Subcutaneous abdominal adipose tissue (tissue), 5 donors: ENCODE results near the gene TAAR9.

Source experiments
- H3K27ac ChIP-seq: one replicate; pipeline ENCODE4 v1.7.0; 2013; ENCODE audit warnings: low read depth, mild to moderate bottlenecking, inconsistent platforms, low read length, moderate library complexity
- H3K27me3 ChIP-seq, 5 donors: one replicate each; pipeline ENCODE4 v1.7.0; 2013; ENCODE audit warnings: low read length in 5 of 5, inconsistent platforms in 1 of 5; ENCODE audit not compliant: control insufficient read depth in 5 of 5, insufficient read depth in 4 of 5
- H3K36me3 ChIP-seq, 5 donors: one replicate each; pipeline ENCODE4 v1.7.0; 2013; ENCODE audit warnings: low read length in 5 of 5; ENCODE audit not compliant: control insufficient read depth in 5 of 5, insufficient read depth in 5 of 5
- H3K4me1 ChIP-seq, 5 donors: one replicate each; pipeline ENCODE4 v1.7.0; 2013; ENCODE audit warnings: low read length in 5 of 5, mild to moderate bottlenecking in 3 of 5, moderate library complexity in 1 of 5; ENCODE audit not compliant: control insufficient read depth in 5 of 5, insufficient read depth in 5 of 5
- H3K4me3 ChIP-seq, 5 donors: one replicate each; pipeline ENCODE4 v1.7.0; 2013; ENCODE audit warnings: low read length in 5 of 5, low read depth in 1 of 5
- H3K9ac ChIP-seq, 5 donors: one replicate each; pipeline ENCODE4 v1.7.0; 2013; ENCODE audit warnings: low read length in 5 of 5, mild to moderate bottlenecking in 4 of 5, moderate library complexity in 3 of 5
- H3K9me3 ChIP-seq, 5 donors: one replicate each; pipeline ENCODE4 v1.7.0; 2013; ENCODE audit warnings: low read length in 5 of 5; ENCODE audit not compliant: control insufficient read depth in 5 of 5
- donor health status: healthy.
- donor health status: healthy.
- donor health status: healthy.
- donor health status: healthy.
- donor health status: healthy.

The TAAR9 gene

DNA sequence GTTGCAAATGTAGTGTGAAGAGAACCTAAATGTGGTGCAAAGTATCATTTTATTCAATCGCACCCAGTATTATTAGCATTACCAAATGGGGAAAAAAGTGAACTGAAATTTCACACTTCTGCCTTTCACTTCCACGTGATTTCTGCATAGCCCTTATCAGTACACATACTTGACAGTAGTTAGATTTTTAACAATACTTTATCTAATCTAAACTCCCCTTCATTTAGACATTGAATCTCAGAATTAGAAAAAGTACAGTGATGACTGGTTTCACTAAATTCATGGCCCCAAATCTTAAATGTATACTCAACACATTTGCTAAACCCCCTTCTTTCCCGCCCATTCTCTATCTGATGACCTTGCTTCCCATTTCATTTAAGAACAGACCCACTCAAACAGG lies 39.4 kb upstream of the TAAR9 start:
- peak overlapping the region; percentile 21 for H3K27ac ChIP-seq

DNA sequence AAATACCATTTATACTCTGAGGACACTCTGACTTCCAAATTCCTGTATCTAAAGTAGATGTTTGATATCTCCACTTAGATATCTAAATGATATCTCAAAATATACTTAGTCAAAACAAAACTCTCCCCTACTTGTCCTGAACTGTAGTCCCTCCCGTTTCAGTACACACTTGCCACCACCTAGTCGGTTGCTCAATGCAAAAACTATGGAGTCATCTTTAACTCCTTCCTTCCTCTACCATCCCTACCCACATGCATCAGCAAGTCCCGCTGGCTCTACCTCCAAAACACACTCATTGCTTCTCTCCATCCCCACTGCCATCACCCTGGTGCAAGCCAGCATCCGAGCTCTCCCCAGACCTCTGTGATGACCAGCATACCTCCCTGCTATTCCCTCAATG lies 38.3 kb upstream of the TAAR9 start:
- Histone ChIP-seq H3K36me3 (peaks cover 16 to 43% (median 27%) of the 10 kb centered on the region in 5 donors), H3K9ac (no peak overlapping the region), H3K27me3 (no peaks in the 10 kb centered on the region), H3K27ac (no peak overlapping the region), H3K9me3 (no peaks in the 10 kb centered on the region), H3K4me3 (no peak overlapping the region), H3K4me1 (peaks cover under 1 to 33% (median 26%) of the 10 kb centered on the region in 5 donors)

More for the DNA sequence above, 39.4 kb upstream of the TAAR9 start:
- Histone ChIP-seq H3K27me3 (no peaks in the 10 kb centered on the region), H3K4me1 (peaks cover 0 to 22% (median 19%) of the 10 kb centered on the region in 5 donors), H3K4me3 (no peak overlapping the region), H3K9me3 (peaks cover 0 to 3% (median 0%) of the 10 kb centered on the region in 5 donors), H3K36me3 (peaks cover 16 to 43% (median 25%) of the 10 kb centered on the region in 5 donors), H3K9ac (no peak overlapping the region)

- H3K4me1 ChIP-seq: peaks cover 6 to 47% (median 27%) of the 10 kb centered on the region in 5 donors
- no peaks in the 10 kb centered on the region for H3K9me3 ChIP-seq
- no peak overlapping the region for H3K27ac ChIP-seq
- no peak overlapping the region for H3K4me3 ChIP-seq
- no peaks in the 10 kb centered on the region for H3K27me3 ChIP-seq
- peaks cover 11 to 40% (median 16%) of the 10 kb centered on the region in 5 donors for H3K36me3 ChIP-seq
- no peak overlapping the region for H3K9ac ChIP-seq
Observed at GRCh38 chr6:132504757-132505156, 33.3 kb upstream of the TAAR9 start.

DNA sequence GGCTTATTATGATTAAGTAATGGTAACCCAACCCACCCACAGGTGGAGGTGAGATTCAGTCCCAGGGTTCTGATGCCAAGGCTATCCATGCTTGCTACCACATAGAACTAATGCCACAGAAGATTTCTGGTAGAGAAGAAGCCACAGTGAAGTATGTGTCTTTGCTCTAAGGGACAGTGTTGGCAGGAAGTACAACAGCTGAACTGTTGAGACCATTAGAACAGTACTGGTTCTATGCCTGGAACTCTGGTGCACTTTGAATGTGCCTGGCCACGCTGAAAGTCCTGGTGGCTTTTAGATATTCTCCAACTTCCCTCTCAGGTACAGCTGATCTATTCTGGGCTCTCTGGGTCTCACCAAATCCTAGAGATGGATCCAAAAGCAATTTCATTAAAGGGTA lies 32.9 kb upstream of the TAAR9 start:
- H3K4me1 ChIP-seq: peaks cover 6 to 47% (median 25%) of the 10 kb centered on the region in 5 donors
- no peaks in the 10 kb centered on the region for H3K9me3 ChIP-seq
- no peak overlapping the region for H3K4me3 ChIP-seq
- no peak overlapping the region for H3K27ac ChIP-seq
- no peaks in the 10 kb centered on the region for H3K27me3 ChIP-seq
- no peak overlapping the region for H3K9ac ChIP-seq
- peaks cover 11 to 36% (median 16%) of the 10 kb centered on the region in 5 donors for H3K36me3 ChIP-seq

- no peak overlapping the region for H3K27ac ChIP-seq
- no peak overlapping the region for H3K4me3 ChIP-seq
- H3K36me3 ChIP-seq: peaks cover 7 to 26% (median 11%) of the 10 kb centered on the region in 5 donors
- H3K9me3 ChIP-seq: no peaks in the 10 kb centered on the region
- no peaks in the 10 kb centered on the region for H3K27me3 ChIP-seq
- no peak overlapping the region for H3K9ac ChIP-seq
- peaks cover 6 to 54% (median 33%) of the 10 kb centered on the region in 5 donors for H3K4me1 ChIP-seq
Observed at GRCh38 chr6:132506461-132506860, 31.6 kb upstream of the TAAR9 start.

GRCh38 chr6:132506869-132507808 lies 30.9 kb upstream of the TAAR9 start:
- H3K9me3 ChIP-seq: no peaks in the 10 kb centered on the region
- no peak overlapping the region for H3K4me3 ChIP-seq
- peaks cover 6 to 60% (median 39%) of the 10 kb centered on the region in 5 donors for H3K4me1 ChIP-seq
- no peak overlapping the region for H3K9ac ChIP-seq
- H3K27me3 ChIP-seq: no peaks in the 10 kb centered on the region
- peaks cover under 1 to 20% (median 8%) of the 10 kb centered on the region in 5 donors for H3K36me3 ChIP-seq
- H3K27ac ChIP-seq: no peak overlapping the region

DNA sequence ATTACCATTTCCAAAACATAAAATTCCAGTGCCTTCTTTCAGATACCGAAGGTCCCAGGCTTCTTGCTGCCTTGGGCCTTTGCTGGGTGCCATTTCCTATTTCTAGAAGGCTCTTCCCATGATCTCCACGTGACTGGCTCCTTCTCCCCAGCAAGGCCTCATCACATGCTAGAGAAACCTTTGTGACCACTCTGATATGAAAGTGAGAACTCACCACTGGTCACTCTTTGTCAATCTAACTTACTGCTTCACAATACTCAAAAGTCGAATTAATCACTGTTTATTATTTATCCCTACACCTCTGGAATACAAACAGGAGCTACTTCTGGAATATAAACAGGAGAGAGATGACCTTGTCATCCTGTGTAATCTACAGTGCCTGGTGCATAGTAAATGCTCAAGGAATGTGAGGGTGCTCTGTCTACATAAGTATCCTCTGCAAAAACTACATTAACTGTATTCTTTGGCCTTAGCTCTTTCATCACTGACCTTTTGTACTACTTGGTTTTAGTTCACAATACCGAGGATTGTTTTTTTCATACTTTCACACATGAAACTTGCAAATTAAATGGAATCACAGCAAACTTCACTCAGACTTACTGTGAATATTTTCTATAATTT lies 26.8 kb upstream of the TAAR9 start:
- Histone ChIP-seq H3K9ac (peak overlapping the region in 4 of 5 donors; percentile 79 to 88 (median 82)), H3K27ac (peak overlapping the region; percentile 77)

GRCh38 chr6:132511831-132512220 lies 26.3 kb upstream of the TAAR9 start:
- Histone ChIP-seq H3K9ac (peak overlapping the region in 4 of 5 donors; percentile 79 to 88 (median 82)), H3K4me1 (peaks cover 2 to 58% (median 33%) of the 10 kb centered on the region in 5 donors), H3K9me3 (no peaks in the 10 kb centered on the region), H3K27ac (peak overlapping the region; percentile 77), H3K4me3 (peak overlapping the region; percentile 76 to 97 (median 88)), H3K36me3 (peaks cover 0 to 9% (median 2%) of the 10 kb centered on the region in 5 donors), H3K27me3 (no peaks in the 10 kb centered on the region)

More for the DNA sequence above, 26.8 kb upstream of the TAAR9 start:
- Histone ChIP-seq H3K36me3 (peaks cover 0 to 9% (median 2%) of the 10 kb centered on the region in 5 donors), H3K4me1 (peaks cover 2 to 60% (median 33%) of the 10 kb centered on the region in 5 donors), H3K27me3 (no peaks in the 10 kb centered on the region), H3K4me3 (peak overlapping the region; percentile 76 to 97 (median 88)), H3K9me3 (no peaks in the 10 kb centered on the region)

DNA sequence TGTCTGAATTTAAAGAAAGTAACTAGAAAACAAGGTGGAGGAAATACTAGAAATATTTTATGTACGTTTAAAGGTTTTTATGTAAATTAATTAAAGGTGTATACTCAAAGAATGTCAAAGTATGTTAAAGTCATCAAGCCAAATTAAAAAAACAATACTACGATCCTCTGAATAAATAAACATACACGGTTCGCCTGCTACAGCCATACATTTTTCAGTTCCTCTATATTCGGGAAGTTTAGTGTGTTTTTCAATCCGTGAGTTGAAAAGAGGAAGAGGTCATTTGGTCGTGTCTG lies 25.8 kb upstream of the TAAR9 start:
- Histone ChIP-seq H3K9ac (peak overlapping the region; percentile 30 to 88 (median 79)), H3K27ac (peak overlapping the region; percentile 77), H3K36me3 (peaks cover 0 to 9% (median 0%) of the 10 kb centered on the region in 5 donors), H3K4me1 (peaks cover 2 to 58% (median 33%) of the 10 kb centered on the region in 5 donors), H3K4me3 (peak overlapping the region; percentile 76 to 97 (median 88)), H3K27me3 (no peaks in the 10 kb centered on the region), H3K9me3 (no peaks in the 10 kb centered on the region)
